Astrocyte (in vitro differentiated cells and primary cell): Measurements from ENCODE around the gene SPATA24.

Experiments
- CTCF ChIP-seq: IDR thresholded peaks from 2 replicates; pipeline ENCODE4 v1.5.1; 2011; ENCODE audit warnings: low read depth, mild to moderate bottlenecking, inconsistent platforms, low read length, moderate library complexity; ENCODE audit not compliant: insufficient read depth
- EZH2 ChIP-seq: IDR thresholded peaks from 2 replicates; pipeline ENCODE4 v1.6.1; 2012; ENCODE audit warnings: mild to moderate bottlenecking, low read length, inconsistent platforms; ENCODE audit not compliant: insufficient read depth

GRCh38 chr5:139407517-139407916, 3.6 kb upstream of the SPATA24 start:
- TF ChIP-seq CTCF (no peak), EZH2 (no peak)
